Sigmoid colon (tissue), 4 donors: ENCODE measurements around the gene CHST2.

Experiments
- CTCF ChIP-seq, 4 experiments: fragments of 450-650 bp in 3 of 4; fragments of 200-600 bp in 1 of 4; IDR thresholded peaks; one replicate each; pipeline ENCODE4 v1.5.1; 2016 to 2019; ENCODE audit warnings: antibody characterized with exemption in 4 of 4, mild to moderate bottlenecking in 3 of 4, moderate library complexity in 2 of 4
- EP300 ChIP-seq, 4 donors: sonication (generic); formaldehyde crosslinking; IDR thresholded peaks; one replicate each; pipeline ENCODE4 v1.6.1; 2017; ENCODE audit warnings: antibody characterized with exemption in 4 of 4

- no peak for TF ChIP-seq CTCF (IDR thresholded peaks at IDR 0.05)
- TF ChIP-seq EP300 (IDR thresholded peaks at IDR 0.05): no peak
These were observed 51.1 kb downstream of the CHST2 start for GRCh38 chr3:143170676-143171075.
